Neuronal stem cell (in vitro differentiated cells): Measurements from ENCODE around the gene NT5DC2.

Experiments used
- DNase-seq: peaks from one replicate; pipeline ENCODE4 v3.0.0-alpha.2; 2013; ENCODE audit warnings: low spot score
- H2AFZ ChIP-seq: one replicate; pipeline ENCODE4 v1.6.1; 2013; ENCODE audit warnings: mild to moderate bottlenecking, low read length, inconsistent platforms
- H2AK5ac ChIP-seq: 2 replicates; pipeline ENCODE4 v1.6.1; 2013; ENCODE audit warnings: low read depth, mild to moderate bottlenecking, inconsistent platforms, low read length, moderate library complexity, mixed read lengths
- H2BK120ac ChIP-seq: 2 replicates; pipeline ENCODE4 v1.6.1; 2013; ENCODE audit warnings: low read depth, mild to moderate bottlenecking, inconsistent platforms, low read length, moderate library complexity, mixed read lengths
- H2BK12ac ChIP-seq: one replicate; pipeline ENCODE4 v1.6.1; 2013; ENCODE audit warnings: low read length, inconsistent platforms
- H2BK15ac ChIP-seq: 2 replicates; pipeline ENCODE4 v1.6.1; 2013; ENCODE audit warnings: mild to moderate bottlenecking, low read length, inconsistent platforms, mixed read lengths
- H2BK5ac ChIP-seq: one replicate; pipeline ENCODE4 v1.6.1; 2013; ENCODE audit warnings: inconsistent platforms, mild to moderate bottlenecking, low read length, moderate library complexity
- H3K14ac ChIP-seq: one replicate; pipeline ENCODE4 v1.6.1; 2013; ENCODE audit warnings: low read length, inconsistent platforms
- H3K18ac ChIP-seq: 2 replicates; pipeline ENCODE4 v1.6.1; 2013; ENCODE audit warnings: low read length, inconsistent platforms
- H3K23ac ChIP-seq: 2 replicates; pipeline ENCODE4 v1.6.1; 2013; ENCODE audit warnings: low read depth, mild to moderate bottlenecking, mixed read lengths, low read length, inconsistent platforms; ENCODE audit not compliant: poor library complexity
- H3K27ac ChIP-seq: replicated peaks from 3 replicates; pipeline ENCODE4 v1.5.1; 2013; ENCODE audit warnings: low read length, inconsistent platforms
- H3K27me3 ChIP-seq, 3 experiments: 2 replicates each; pipeline ENCODE4 v1.6.1; 2013; ENCODE audit warnings: low read length in 3 of 3, mild to moderate bottlenecking in 2 of 3, inconsistent platforms in 1 of 3, low read depth in 1 of 3, mixed read lengths in 1 of 3, moderate library complexity in 1 of 3; ENCODE audit not compliant: control insufficient read depth in 3 of 3, insufficient read depth in 3 of 3
- H3K36me3 ChIP-seq, 2 donors: replicated peaks in 1 of 2; 2 replicates each; pipeline ENCODE4 v1.6.1; 2013; ENCODE audit warnings: low read length in 2 of 2; ENCODE audit not compliant: control insufficient read depth in 2 of 2, insufficient read depth in 2 of 2
- H3K4ac ChIP-seq: 2 replicates; pipeline ENCODE4 v1.6.1; 2013; ENCODE audit warnings: inconsistent platforms, mild to moderate bottlenecking, low read length, moderate library complexity
- H3K4me1 ChIP-seq, 2 donors: 1 replicate in 1 of 2; 2 replicates in 1 of 2; pipeline ENCODE4 v1.6.1; 2013; ENCODE audit warnings: low read length in 2 of 2, low read depth in 1 of 2; ENCODE audit not compliant: control insufficient read depth in 2 of 2, insufficient read depth in 1 of 2
- H3K4me2 ChIP-seq: one replicate; pipeline ENCODE4 v1.6.1; 2013; ENCODE audit warnings: mild to moderate bottlenecking, low read length, inconsistent platforms; ENCODE audit not compliant: insufficient read depth, poor library complexity, severe bottlenecking
- H3K4me3 ChIP-seq, 2 donors: 2 replicates each; pipeline ENCODE4 v1.5.1; 2013; ENCODE audit warnings: low read length in 2 of 2, mild to moderate bottlenecking in 2 of 2, inconsistent platforms in 1 of 2, moderate library complexity in 1 of 2
- H3K79me1 ChIP-seq: one replicate; pipeline ENCODE4 v1.6.1; 2013; ENCODE audit warnings: low read depth, mild to moderate bottlenecking, inconsistent platforms, low read length, moderate library complexity
- H3K9ac ChIP-seq: one replicate; pipeline ENCODE4 v1.6.1; 2013; ENCODE audit warnings: mild to moderate bottlenecking, low read depth, low read length, inconsistent platforms; ENCODE audit not compliant: poor library complexity
- H3K9me3 ChIP-seq, 2 donors: replicated peaks in 1 of 2; 2 replicates each; pipeline versions ENCODE3 to v1.6.1; 2013; ENCODE audit warnings: low read length in 2 of 2, mild to moderate bottlenecking in 2 of 2, inconsistent platforms in 1 of 2, low read depth in 1 of 2, mixed read lengths in 1 of 2, moderate library complexity in 1 of 2; ENCODE audit not compliant: control insufficient read depth in 2 of 2, insufficient read depth in 1 of 2
- H4K8ac ChIP-seq: one replicate; pipeline ENCODE4 v1.6.1; 2013; ENCODE audit warnings: low read depth, mild to moderate bottlenecking, inconsistent platforms, low read length, moderate library complexity
- H4K91ac ChIP-seq: one replicate; pipeline ENCODE4 v1.6.1; 2013; ENCODE audit warnings: low read length, low read depth, mild to moderate bottlenecking, inconsistent platforms; ENCODE audit not compliant: poor library complexity
- WGBS, 2 donors: extraction: QIAGEN DNeasy Blood & Tissue Kit; methylation state at CpG; one replicate each; pipeline ENCODE4 v1.1.7; 2013; ENCODE audit warnings: missing lambda C conversion rate in 2 of 2, mixed read lengths in 1 of 2; ENCODE audit not compliant: insufficient read length in 2 of 2, insufficient replicate concordance in 1 of 2; ENCODE audit errors: extremely low coverage in 2 of 2; 5-methylcytosine and 5-hydroxymethylcytosine counted together

The NT5DC2 gene

DNA sequence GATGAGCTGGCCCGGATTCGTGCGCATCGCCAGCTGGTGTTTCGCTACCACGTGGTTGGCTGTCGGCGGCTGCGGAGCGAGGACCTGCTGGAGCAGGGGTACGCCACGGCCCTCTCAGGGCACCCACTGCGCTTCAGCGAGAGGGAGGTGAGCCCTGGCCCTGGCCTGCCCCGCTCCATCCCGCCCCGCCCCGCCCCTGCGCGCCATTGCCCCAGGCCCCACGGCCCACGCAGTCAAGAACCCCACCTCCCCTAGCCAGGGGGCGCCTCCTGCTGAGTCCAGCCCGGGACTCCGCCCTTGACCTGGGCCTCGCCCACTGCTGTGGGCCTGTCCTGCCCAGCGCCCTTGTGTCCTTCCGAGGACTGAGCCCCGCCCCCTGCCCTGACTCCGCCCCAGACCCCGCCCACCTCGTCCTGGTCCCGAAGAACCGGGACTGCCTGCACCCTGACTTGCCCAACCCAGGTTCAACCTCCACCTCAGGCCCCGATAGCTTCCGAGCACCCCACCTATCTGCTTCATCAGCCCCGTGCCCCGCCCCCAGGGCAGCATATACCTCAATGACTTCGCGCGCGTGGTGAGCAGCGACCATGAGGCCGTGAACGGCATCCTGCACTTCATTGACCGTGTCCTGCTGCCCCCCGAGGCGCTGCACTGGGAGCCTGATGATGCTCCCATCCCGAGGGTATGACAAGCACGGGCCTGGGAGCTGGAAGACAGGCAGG, 14.8 kb downstream of the NT5DC2 start:
- no peaks in the 10 kb centered on the region for H3K9me3 ChIP-seq
- peaks cover 2 to 30% (median 9%) of the 10 kb centered on the region in 3 experiments for H3K27me3 ChIP-seq
- H2AFZ ChIP-seq, result no peak overlapping the region
- peaks cover 0 to 6% of the 10 kb centered on the region in 2 donors for H3K4me1 ChIP-seq
- peak overlapping the region; percentile 90 for H3K14ac ChIP-seq
- peak overlapping the region; percentile 92 for H4K8ac ChIP-seq
- H3K4me2 ChIP-seq, result peak overlapping the region; percentile 34
- peak overlapping the region; percentile 88 for H3K18ac ChIP-seq
- H2BK15ac ChIP-seq, result peak overlapping the region; percentile 54
- H3K36me3 ChIP-seq, result peaks cover 4 to 7% of the 10 kb centered on the region in 2 donors
- no peak overlapping the region for H4K91ac ChIP-seq
- H2BK12ac ChIP-seq, result peak overlapping the region; percentile 73
- DNase-seq, result no peak
- peak overlapping the region; percentile 46 for H3K9ac ChIP-seq
- H3K4ac ChIP-seq, result peak overlapping the region; percentile 6
- H2BK120ac ChIP-seq, result no peak overlapping the region
- no CpG with 5 or more reads among the region's 50 CpGs for WGBS, 2 donors
- peak overlapping the region; percentile 95 for H3K23ac ChIP-seq
- H3K79me1 ChIP-seq, result peaks cover 2% of the 10 kb centered on the region
- peak overlapping the region; percentile 25 for H2AK5ac ChIP-seq
- no peak overlapping the region for H2BK5ac ChIP-seq
- no peak overlapping the region for H3K27ac ChIP-seq
- H3K4me3 ChIP-seq, result peak overlapping the region in 1 of 2 donors; percentile 73

DNA sequence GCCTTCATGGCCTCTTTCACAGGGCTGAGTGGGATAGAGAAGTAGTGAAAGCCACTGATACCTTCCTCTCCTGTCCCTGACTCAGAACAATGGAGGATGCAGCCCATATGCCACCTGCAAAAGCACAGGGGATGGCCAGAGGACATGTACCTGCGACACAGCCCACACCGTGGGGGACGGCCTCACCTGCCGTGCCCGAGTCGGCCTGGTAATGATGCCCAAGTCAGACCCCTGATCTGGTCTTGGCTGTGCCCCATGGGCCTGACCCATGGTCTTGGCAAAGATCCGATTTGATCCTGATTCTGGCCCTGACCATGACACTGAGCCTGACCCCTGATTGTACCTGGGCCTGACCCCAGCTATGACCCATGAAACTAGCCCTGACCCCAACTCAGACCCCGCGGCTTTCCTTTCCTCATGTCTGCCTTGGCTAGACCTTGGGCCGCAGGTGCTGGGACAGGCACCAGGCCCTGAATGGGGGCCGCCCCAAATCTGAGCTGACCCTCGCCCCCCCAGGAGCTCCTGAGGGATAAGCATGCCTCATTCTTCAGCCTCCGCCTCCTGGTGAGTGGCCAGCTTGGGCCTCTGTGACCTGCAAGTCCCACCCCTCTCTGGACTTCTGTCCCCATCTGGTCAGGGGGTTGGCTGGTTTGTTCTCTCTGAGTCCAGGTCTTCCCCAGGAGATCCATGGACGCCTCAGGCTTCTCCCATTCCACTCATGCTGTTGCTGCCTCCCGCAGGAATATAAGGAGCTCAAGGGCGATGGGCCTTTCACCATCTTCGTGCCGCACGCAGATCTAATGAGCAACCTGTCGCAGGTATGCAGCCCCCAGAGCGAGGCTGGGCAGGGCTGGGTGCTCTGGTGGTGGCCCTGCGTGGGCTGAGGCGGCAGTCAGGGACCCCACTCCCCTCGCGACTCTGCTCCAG, 15.6 kb downstream of the NT5DC2 start:
- Histone ChIP-seq H3K23ac (peak overlapping the region; percentile 52), H3K9me3 (no peaks in the 10 kb centered on the region), H3K4me2 (peak overlapping the region; percentile 34), H3K36me3 (peaks cover 2 to 3% of the 10 kb centered on the region in 2 donors), H3K79me1 (peaks cover 2% of the 10 kb centered on the region), H2BK12ac (no peak overlapping the region), H3K9ac (peak overlapping the region; percentile 46), H4K91ac (no peak overlapping the region), H3K4ac (no peak overlapping the region), H3K14ac (peak overlapping the region; percentile 98), H3K4me3 (peak overlapping the region in 1 of 2 donors; percentile 73), H2AK5ac (peak overlapping the region; percentile 76), H3K4me1 (peaks cover 0 to 6% of the 10 kb centered on the region in 2 donors), H3K18ac (peak overlapping the region; percentile 88), H3K27me3 (peaks cover 2 to 38% (median 9%) of the 10 kb centered on the region in 3 experiments), H2BK15ac (peak overlapping the region; percentile 54), H2AFZ (no peak overlapping the region), H3K27ac (no peak overlapping the region), H4K8ac (peak overlapping the region; percentile 92), H2BK120ac (peak overlapping the region; percentile 64), H2BK5ac (no peak overlapping the region)
- DNase-seq, result no peak
- WGBS, 2 donors, result no CpG with 5 or more reads among the region's 25 CpGs

DNA sequence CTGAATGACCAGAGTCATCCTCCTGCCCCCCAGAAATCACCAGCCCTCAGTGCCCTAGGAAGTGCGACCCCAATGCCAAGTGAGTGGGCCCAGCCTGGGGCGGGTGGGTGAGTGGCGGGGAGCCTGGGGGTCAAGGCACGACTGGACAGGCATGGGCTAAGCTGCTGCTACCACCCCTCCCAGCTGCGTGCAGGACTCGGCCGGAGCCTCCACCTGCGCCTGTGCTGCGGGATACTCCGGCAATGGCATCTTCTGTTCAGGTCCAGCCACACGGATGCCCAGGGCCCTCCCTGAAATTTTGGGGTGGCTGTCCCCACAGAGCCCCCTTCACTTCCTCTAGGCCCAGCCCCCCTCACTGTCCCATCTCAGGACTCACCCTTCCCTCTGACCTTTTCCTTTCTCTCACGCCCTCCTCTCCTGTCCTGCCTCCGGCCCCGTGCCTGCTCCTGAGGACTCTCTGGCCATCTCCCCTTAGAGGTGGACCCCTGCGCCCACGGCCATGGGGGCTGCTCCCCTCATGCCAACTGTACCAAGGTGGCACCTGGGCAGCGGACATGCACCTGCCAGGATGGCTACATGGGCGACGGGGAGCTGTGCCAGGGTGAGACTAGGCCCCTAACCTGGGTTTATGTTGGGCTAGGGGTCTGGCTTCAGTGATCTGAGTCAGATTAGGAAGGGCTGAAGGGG, 17.0 kb downstream of the NT5DC2 start:
- H3K9ac ChIP-seq, result no peak overlapping the region
- H3K79me1 ChIP-seq, result no peaks in the 10 kb centered on the region
- no peak overlapping the region for H3K4me2 ChIP-seq
- H3K36me3 ChIP-seq, result no peaks in the 10 kb centered on the region
- peak overlapping the region; percentile 61 for H2AK5ac ChIP-seq
- peaks cover 0 to 6% of the 10 kb centered on the region in 2 donors for H3K4me1 ChIP-seq
- H3K18ac ChIP-seq, result peak overlapping the region; percentile 64
- H3K23ac ChIP-seq, result no peak overlapping the region
- no peak overlapping the region for H3K4me3 ChIP-seq
- no peak overlapping the region for H2AFZ ChIP-seq
- no peak overlapping the region for H3K14ac ChIP-seq
- H3K9me3 ChIP-seq, result no peaks in the 10 kb centered on the region
- DNase-seq, result no peak
- no peak overlapping the region for H2BK5ac ChIP-seq
- H4K8ac ChIP-seq, result no peak overlapping the region
- no peak overlapping the region for H3K27ac ChIP-seq
- H2BK12ac ChIP-seq, result peak overlapping the region; percentile 73
- peaks cover 2 to 50% (median 9%) of the 10 kb centered on the region in 3 experiments for H3K27me3 ChIP-seq
- peak overlapping the region; percentile 66 for H3K4ac ChIP-seq
- no CpG with 5 or more reads among the region's 19 CpGs for WGBS, 2 donors
- H4K91ac ChIP-seq, result no peak overlapping the region
- H2BK120ac ChIP-seq, result no peak overlapping the region
- peak overlapping the region; percentile 3 for H2BK15ac ChIP-seq
